Cardiac fibroblast (primary cell): Measurements from ENCODE around the gene CMKLR1.

Experiments used
- DNase-seq, 2 donors: peaks; one replicate each; pipeline versions ENCODE4 v3.0.0 to v3.0.0-alpha.2; 2010; ENCODE audit warnings: low read depth in 2 of 2
- H3K4me3 ChIP-seq, 2 donors: replicated peaks in 1 of 2; 1 replicate in 1 of 2; 2 replicates in 1 of 2; pipeline ENCODE4 v1.5.1; 2011; ENCODE audit warnings: low read depth in 2 of 2, low read length in 2 of 2, mild to moderate bottlenecking in 2 of 2, moderate library complexity in 1 of 2
- TF ChIP-seq, protein P1 (sequence below): IDR thresholded peaks from one replicate; pipeline ENCODE4 v1.5.1; 2011; ENCODE audit warnings: low read depth, mild to moderate bottlenecking, low read length, inconsistent platforms

CMKLR1 gene

DNA sequence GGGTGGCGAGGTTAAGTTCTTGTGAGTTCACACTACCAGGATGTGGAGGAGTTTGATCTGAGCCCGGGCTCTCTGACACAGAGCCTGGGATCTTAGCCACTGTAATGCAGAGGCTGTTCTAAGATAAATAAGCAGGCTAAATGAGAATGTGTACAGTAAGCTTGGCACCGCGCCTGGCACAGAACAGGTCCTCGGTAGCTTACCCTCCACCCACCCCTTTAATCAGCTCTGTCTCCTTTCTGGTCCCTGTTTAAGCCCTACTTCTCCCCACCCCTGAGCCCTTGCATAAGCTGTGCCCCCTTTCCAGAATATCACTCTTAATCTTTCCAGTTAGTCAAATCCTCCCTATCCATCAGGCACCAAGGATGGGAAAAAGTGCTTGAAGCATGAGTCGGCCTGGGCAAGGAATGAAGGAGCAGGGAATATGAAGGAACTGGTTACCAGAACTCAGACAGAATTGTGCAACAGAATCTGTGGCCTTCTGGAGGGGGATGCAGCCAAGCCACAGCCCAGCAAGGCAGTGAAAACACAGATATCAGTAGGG, 32.8 kb upstream of the CMKLR1 start:
- TF ChIP-seq, protein P1, sequence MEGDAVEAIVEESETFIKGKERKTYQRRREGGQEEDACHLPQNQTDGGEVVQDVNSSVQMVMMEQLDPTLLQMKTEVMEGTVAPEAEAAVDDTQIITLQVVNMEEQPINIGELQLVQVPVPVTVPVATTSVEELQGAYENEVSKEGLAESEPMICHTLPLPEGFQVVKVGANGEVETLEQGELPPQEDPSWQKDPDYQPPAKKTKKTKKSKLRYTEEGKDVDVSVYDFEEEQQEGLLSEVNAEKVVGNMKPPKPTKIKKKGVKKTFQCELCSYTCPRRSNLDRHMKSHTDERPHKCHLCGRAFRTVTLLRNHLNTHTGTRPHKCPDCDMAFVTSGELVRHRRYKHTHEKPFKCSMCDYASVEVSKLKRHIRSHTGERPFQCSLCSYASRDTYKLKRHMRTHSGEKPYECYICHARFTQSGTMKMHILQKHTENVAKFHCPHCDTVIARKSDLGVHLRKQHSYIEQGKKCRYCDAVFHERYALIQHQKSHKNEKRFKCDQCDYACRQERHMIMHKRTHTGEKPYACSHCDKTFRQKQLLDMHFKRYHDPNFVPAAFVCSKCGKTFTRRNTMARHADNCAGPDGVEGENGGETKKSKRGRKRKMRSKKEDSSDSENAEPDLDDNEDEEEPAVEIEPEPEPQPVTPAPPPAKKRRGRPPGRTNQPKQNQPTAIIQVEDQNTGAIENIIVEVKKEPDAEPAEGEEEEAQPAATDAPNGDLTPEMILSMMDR = no peak
- DNase-seq = peak in 1 of 2 donors; percentile 56
- H3K4me3 ChIP-seq = no peak overlapping the region

DNA sequence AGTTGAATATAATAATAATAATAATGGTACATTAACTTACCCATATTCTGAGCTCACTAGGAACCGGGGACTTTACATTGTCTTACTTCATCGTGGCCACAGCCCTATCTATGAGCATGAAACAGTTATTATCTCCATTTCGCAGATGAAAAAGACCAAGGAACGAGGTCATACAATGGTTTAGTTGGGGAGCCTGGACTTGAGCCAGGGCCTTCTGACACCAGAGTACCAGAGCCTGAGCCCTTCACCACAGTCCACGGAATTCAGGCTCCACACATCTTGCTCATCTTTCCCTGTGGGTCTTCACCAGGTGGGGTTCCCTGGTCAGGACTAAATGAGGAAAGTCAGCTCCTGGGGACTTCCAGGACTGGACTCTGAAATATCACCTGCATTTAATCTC, 31.3 kb upstream of the CMKLR1 start:
- TF ChIP-seq, protein P1 = no peak
- H3K4me3 ChIP-seq = no peak overlapping the region
- no peak for DNase-seq

DNA sequence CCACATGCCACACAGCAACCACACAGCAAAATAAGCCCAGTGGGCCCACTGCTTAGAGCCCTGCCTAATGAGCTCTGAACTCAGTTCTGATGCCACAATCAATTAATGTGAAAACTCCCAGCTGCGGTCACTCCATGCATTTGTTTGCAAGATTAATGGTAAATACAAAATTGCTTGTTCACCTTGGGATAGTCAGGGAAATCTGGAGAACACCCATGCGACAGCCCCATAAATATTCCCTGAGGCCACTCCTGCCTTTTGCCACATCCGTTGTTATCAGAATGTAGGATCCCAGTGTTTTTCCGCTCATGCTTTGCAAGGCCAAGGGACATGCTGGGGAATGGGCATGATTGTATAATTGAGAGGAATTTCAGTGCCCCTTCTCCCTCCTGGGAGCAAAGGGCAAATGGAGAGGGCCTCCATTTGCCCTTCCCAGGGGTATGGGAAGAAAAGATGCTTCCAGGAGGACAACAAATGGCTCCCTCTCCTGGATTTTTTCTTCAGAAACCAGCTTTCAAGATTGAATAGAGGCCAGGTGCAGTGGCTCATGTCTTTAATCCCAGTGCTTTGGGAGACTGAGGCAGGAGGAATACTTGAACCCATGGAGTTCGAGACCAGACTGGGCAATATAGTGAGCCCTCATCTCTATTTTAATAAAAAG, 30.8 kb upstream of the CMKLR1 start:
- H3K4me3 ChIP-seq = no peak overlapping the region
- DNase-seq = no peak
- TF ChIP-seq, protein P1 = no peak

- DNase-seq = no peak
- no peak overlapping the region for H3K4me3 ChIP-seq
- TF ChIP-seq, protein P1 = no peak
Measured at GRCh38 chr12:108368089-108368488, 29.0 kb upstream of the CMKLR1 start.

DNA sequence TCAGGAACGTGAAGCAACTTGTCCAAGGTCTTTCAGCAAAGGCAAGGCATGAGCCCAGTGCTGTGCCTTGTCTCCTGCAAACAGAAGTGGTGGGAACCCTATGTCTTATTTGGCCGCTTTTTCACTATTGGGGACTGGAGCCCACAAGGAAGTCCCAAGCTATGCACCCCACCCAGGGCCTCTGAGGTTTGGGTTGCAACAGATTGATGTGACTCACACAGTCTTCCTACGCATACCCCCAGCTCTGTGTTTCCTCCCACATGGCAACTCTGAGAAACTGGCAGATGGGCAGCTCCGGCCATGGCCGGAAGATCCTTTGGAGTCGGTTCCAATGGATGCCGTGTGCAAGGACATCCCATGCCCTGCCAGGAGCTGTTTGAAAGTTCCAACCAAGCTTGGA, 28.3 kb upstream of the CMKLR1 start:
- TF ChIP-seq, protein P1 = no peak
- no peak overlapping the region for H3K4me3 ChIP-seq
- peak in 1 of 2 donors; percentile 47 for DNase-seq

DNA sequence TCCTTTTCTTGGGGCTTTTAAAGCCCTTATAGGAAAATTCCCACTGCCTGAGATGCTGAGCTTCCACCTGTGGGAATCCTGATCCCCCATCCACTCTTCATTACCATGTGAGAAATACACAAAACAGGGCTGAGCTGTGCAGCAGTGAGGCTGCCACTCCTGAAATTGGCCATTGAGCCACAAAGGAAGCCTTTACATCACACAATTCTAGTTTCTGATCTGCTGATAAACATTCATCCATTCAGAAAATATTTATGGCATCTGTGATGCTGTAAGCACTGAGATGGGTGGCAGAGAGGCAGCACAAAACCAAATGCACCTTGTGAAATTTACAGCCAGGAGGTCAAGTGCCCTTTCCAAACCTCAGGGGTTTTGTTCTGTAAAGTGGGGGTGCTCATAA, 26.2 kb upstream of the CMKLR1 start:
- DNase-seq = no peak
- TF ChIP-seq, protein P1 = no peak
- no peak overlapping the region for H3K4me3 ChIP-seq

DNA sequence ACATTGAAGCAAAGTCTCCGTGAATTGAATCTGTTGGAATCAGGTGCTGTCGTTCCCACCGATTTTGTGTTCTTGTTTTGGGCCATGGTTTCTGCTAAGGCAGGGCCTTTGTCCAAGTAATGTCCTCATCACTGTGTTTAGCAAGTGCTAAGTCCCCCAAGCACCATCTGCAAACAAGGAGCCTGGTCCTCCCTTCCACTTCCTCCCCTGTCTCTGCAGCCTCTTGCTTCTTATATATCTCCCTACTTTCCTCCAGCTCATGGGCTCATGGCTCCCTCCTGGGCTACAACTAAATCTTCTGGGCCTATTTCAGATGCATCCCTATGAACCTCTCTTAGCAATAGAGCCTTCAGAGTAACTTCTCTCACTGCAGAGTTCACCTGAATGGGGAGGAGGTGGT, 25.8 kb upstream of the CMKLR1 start:
- TF ChIP-seq, protein P1 = no peak
- DNase-seq = no peak
- no peak overlapping the region for H3K4me3 ChIP-seq
